Stomach (tissue), 4 donors: ENCODE measurements around the gene AUTS2.

Experiments used
- CTCF ChIP-seq, 7 experiments: fragments of 450-650 bp in 4 of 7; fragments of 200-600 bp in 3 of 7; sonication (generic) in 3 of 7; IDR thresholded peaks; one replicate each; pipeline ENCODE4 v1.5.1; 2016 to 2019; ENCODE audit warnings: antibody characterized with exemption in 7 of 7, control low read depth in 2 of 7, mild to moderate bottlenecking in 1 of 7
- EP300 ChIP-seq: sonication (generic); formaldehyde crosslinking; IDR thresholded peaks from one replicate; pipeline ENCODE4 v1.6.1; 2017; ENCODE audit warnings: antibody characterized with exemption
- POLR2A ChIP-seq, 4 donors: fragments of 450-650 bp; IDR thresholded peaks; one replicate each; pipeline ENCODE4 v1.6.1; 2016; ENCODE audit warnings: antibody characterized with exemption in 4 of 4, control low read depth in 2 of 4, mild to moderate bottlenecking in 1 of 4, moderate library complexity in 1 of 4

GRCh38 chr7:70733090-70733489, 1134.8 kb downstream of the AUTS2 start:
- TF ChIP-seq CTCF (IDR thresholded peaks at IDR 0.05) (no peak), POLR2A (IDR thresholded peaks at IDR 0.05) (no peak), EP300 (no peak)
